K562 (cell line): ENCODE data around the gene MICU1. TPM values are rescaled to one million over a fixed set of nuclear protein-coding genes. Genes with fewer than 3 reads are reported as not detected.

Experiments
- EGR1 ChIP-seq: fragments of 450-650 bp; conservative IDR thresholded peaks from 2 replicates; pipeline ENCODE4 v1.6.1; 2017; ENCODE audit warnings: mild to moderate bottlenecking
- ERF ChIP-seq: fragments of 450-650 bp; formaldehyde crosslinking; IDR thresholded peaks from 2 replicates; pipeline ENCODE4 v1.4.0; 2020; ENCODE audit warnings: mild to moderate bottlenecking, mixed read lengths
- ESRRA ChIP-seq: fragments of 450-650 bp; IDR thresholded peaks from 2 replicates; pipeline ENCODE4 v1.6.1; 2014; ENCODE audit warnings: low read depth, mild to moderate bottlenecking, moderate library complexity, borderline replicate concordance
- GABPB1 ChIP-seq: sonication (generic); formaldehyde crosslinking; IDR thresholded peaks from 2 replicates; pipeline ENCODE4 v1.8.0; 2022; ENCODE audit warnings: mild to moderate bottlenecking, missing genetic modification reagents
- HNRNPLL ChIP-seq: fragments of 200-400 bp; formaldehyde crosslinking; IDR thresholded peaks from 2 replicates; pipeline ENCODE4 v1.6.1; 2017; ENCODE audit warnings: low read length, low read depth, mild to moderate bottlenecking; ENCODE audit not compliant: poor library complexity, severe bottlenecking
- IRF2 ChIP-seq: sonication (generic); formaldehyde crosslinking; IDR thresholded peaks from 2 replicates; pipeline ENCODE4 v1.8.1; 2022; ENCODE audit warnings: mild to moderate bottlenecking, missing genetic modification reagents
- LCOR ChIP-seq: sonication (generic); formaldehyde crosslinking; IDR thresholded peaks from 2 replicates; pipeline ENCODE4 v1.8.0; 2022; ENCODE audit warnings: mild to moderate bottlenecking, missing genetic modification reagents
- MEF2A ChIP-seq: IDR thresholded peaks from 2 replicates; pipeline ENCODE4 v1.6.1; 2011; ENCODE audit warnings: low read depth, mild to moderate bottlenecking, low read length, moderate library complexity; ENCODE audit not compliant: control insufficient read depth
- MXI1 ChIP-seq: IDR thresholded peaks from 2 replicates; pipeline ENCODE4 v1.6.1; 2011; ENCODE audit warnings: low read depth, mild to moderate bottlenecking, improper control_type of control experiment, low read length
- NR0B1 ChIP-seq: fragments of 450-650 bp; IDR thresholded peaks from one replicate; pipeline ENCODE4 v1.6.1; 2018; ENCODE audit warnings: mild to moderate bottlenecking, moderate library complexity; ENCODE audit not compliant: partially characterized antibody
- NR2C1 ChIP-seq, 2 experiments: fragments of 450-650 bp; IDR thresholded peaks; 2 replicates each; pipeline ENCODE4 v1.6.1; 2017; ENCODE audit warnings: mild to moderate bottlenecking in 2 of 2, antibody characterized with exemption in 1 of 2, inconsistent platforms in 1 of 2, missing compliant biosample characterization in 1 of 2, missing genetic modification characterization in 1 of 2
- SRSF3 ChIP-seq: fragments of 200-400 bp; formaldehyde crosslinking; IDR thresholded peaks from 2 replicates; pipeline ENCODE4 v1.6.1; 2016; ENCODE audit warnings: mild to moderate bottlenecking, low read length, moderate library complexity; ENCODE audit not compliant: insufficient read depth
- ZHX1 ChIP-seq: fragments of 150-350 bp; conservative IDR thresholded peaks from 2 replicates; pipeline ENCODE4 v1.6.1; 2014; ENCODE audit warnings: low read length
- ZNF444 ChIP-seq: fragments of 250-450 bp; sonication (Bioruptor Pico); IDR thresholded peaks from 2 replicates; pipeline ENCODE4 v1.4.0; 2020; ENCODE audit warnings: mild to moderate bottlenecking, moderate library complexity
- ZNF57 ChIP-seq: fragments of 450-650 bp; formaldehyde crosslinking; IDR thresholded peaks from 2 replicates; pipeline ENCODE4 v1.4.0; 2020; ENCODE audit warnings: mild to moderate bottlenecking, moderate library complexity
- ZNF609 ChIP-seq: sonication (generic); formaldehyde crosslinking; IDR thresholded peaks from 2 replicates; pipeline ENCODE4 v1.8.1; 2023; ENCODE audit warnings: missing genetic modification reagents, mild to moderate bottlenecking, borderline replicate concordance
- ZNF707 ChIP-seq: fragments of 250-450 bp; sonication (Bioruptor Pico); conservative IDR thresholded peaks from 2 replicates; pipeline ENCODE4 v1.8.0; 2022; ENCODE audit warnings: inconsistent platforms, mild to moderate bottlenecking, moderate library complexity
- ZNF766 ChIP-seq: fragments of 200-800 bp; sonication (Bioruptor generic); conservative IDR thresholded peaks from 2 replicates; pipeline ENCODE4 v1.6.1; 2016; ENCODE audit warnings: missing genetic modification characterization, missing compliant biosample characterization
- polyA plus RNA-seq, 8 experiments: library from polyadenylated mRNA; depleted of rRNA in 4 of 8; stranded (reverse) in 5 of 8; unstranded in 3 of 8; fragments of >200 nt; fragmentation: Nextera tagmentation in 2 of 8; fragmentation: Illumina TruSeq in 1 of 8; extraction: Ambion mirVana in 2 of 8; extraction: Trizol in 1 of 8; gene quantifications; 2 replicates each; pipeline versions ENCODE4 v1.2.1 to v1.2.3, GENCODE V29; 2011 to 2014; ENCODE audit warnings: inconsistent platforms in 1 of 8, missing spikeins in 1 of 8
- total RNA-seq, 7 experiments: library from RNA; depleted of rRNA in 6 of 7; stranded (reverse); fragments of >200 nt in 6 of 7; fragmentation: Illumina TruSeq in 2 of 7; extraction: Trizol in 2 of 7; gene quantifications; 2 replicates each; pipeline versions ENCODE4 v1.2.1 to v1.2.3, GENCODE V29; 2011 to 2021; ENCODE audit warnings: low replicate concordance in 1 of 7

The MICU1 gene
- total and polyA plus RNA-seq, 9 of the 15 experiments (the other 6 are each of a cell fraction or from before 2014, with no cell fraction given): 29.3 to 76.8 (median 48.4) TPM

GRCh38 chr10:72354356-72355213, 271.3 kb downstream of the MICU1 start, which contains the start of gene DNAJB12 (continued):
- TF ChIP-seq ERF (CRISPR knock-in tag) (peak; percentile 10; the same call in 1 of the 2 replicates), HNRNPLL (peak; percentile 75), ZNF57 (CRISPR knock-in tag) (no peak), ZNF707 (no peak), NR0B1 (no peak), MXI1 (peak; percentile 75), IRF2 (CRISPR knock-in tag) (no peak), LCOR (peak; percentile 88; the same call in 1 of the 2 replicates), ZHX1 (peak; percentile 25; the same call in 1 of the 2 replicates), ZNF766 (CRISPR knock-in tag) (peak; percentile 4), MEF2A (no peak), ZNF609 (peak; percentile 74; the same call in 1 of the 2 replicates), GABPB1 (peak; percentile 93), SRSF3 (no peak), ZNF444 (CRISPR knock-in tag) (peak; percentile 99), NR2C1 (IDR thresholded peaks at IDR 0.05) (peak; percentile 76), NR2C1 (tag; IDR thresholded peaks at IDR 0.05) (peak; percentile 77), EGR1 (peak; percentile 81), ESRRA (peak; percentile 84)
